GM19328 (cell line): ENCODE results near the gene SUDS3.
A peak's percentile ranks its signal among the peaks of the same experiment; 100 is the strongest.
"Not testable (repeated sequence)": the region's sequence is repeated elsewhere in the genome, so short reads cannot be mapped to it uniquely, and the experiment has no call there.

Source experiments
- ATAC-seq: cut with Tn5 transposase; IDR thresholded peaks from one replicate; pipeline ENCODE4 v1.9.1; 2021; ENCODE audit warnings: mild to moderate bottlenecking, moderate library complexity; ENCODE audit not compliant: unreplicated experiment

Gene SUDS3, protein sequence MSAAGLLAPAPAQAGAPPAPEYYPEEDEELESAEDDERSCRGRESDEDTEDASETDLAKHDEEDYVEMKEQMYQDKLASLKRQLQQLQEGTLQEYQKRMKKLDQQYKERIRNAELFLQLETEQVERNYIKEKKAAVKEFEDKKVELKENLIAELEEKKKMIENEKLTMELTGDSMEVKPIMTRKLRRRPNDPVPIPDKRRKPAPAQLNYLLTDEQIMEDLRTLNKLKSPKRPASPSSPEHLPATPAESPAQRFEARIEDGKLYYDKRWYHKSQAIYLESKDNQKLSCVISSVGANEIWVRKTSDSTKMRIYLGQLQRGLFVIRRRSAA

GRCh38 chr12:118376089-118377020 lies at the start of gene SUDS3:
SUDS3 (plus strand) TSS chr12:118376555; CDS start chr12:118376692, 137 bp downstream.
- ATAC-seq = no peak

GRCh38 chr12:118326991-118327390 lies 49.4 kb upstream of the SUDS3 start:
- ATAC-seq = no peak

- no peak for ATAC-seq
Measured at GRCh38 chr12:118327391-118327790, 49.0 kb upstream of the SUDS3 start.

GRCh38 chr12:118328486-118329330 lies 47.6 kb upstream of the SUDS3 start:
- no peak for ATAC-seq

DNA sequence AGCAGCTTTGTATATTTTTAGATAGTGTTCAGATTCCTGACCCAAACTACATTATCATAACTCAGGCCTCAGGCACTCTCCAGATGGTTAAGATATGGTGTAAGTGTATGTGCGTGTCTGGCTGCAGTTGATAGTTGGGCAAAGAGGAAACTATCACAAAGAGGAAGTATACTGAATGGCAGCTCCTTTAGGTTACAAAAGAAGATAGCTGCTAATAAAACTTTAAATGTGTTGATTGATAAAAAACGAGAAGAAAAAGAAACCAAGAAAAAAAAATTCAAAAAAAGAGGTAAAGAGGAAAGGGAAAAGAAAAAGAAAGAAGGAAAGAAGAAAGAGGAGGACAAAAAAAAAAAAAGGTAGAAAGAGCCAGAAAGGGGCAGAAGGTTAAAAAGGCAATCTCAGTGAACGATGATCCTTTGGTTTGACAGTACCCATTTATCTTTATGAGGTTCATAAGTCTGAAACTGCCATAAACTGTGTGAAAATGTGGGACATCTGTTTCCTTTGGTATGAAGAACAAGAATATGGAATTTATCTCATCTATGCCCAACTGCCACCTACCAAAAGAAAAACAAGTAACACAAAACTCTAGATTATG lies 45.8 kb upstream of the SUDS3 start:
- ATAC-seq = no peak

- no peak for ATAC-seq
Measured at GRCh38 chr12:118332511-118332910, 43.8 kb upstream of the SUDS3 start.

GRCh38 chr12:118334241-118334640 lies 42.1 kb upstream of the SUDS3 start:
- no peak for ATAC-seq

DNA sequence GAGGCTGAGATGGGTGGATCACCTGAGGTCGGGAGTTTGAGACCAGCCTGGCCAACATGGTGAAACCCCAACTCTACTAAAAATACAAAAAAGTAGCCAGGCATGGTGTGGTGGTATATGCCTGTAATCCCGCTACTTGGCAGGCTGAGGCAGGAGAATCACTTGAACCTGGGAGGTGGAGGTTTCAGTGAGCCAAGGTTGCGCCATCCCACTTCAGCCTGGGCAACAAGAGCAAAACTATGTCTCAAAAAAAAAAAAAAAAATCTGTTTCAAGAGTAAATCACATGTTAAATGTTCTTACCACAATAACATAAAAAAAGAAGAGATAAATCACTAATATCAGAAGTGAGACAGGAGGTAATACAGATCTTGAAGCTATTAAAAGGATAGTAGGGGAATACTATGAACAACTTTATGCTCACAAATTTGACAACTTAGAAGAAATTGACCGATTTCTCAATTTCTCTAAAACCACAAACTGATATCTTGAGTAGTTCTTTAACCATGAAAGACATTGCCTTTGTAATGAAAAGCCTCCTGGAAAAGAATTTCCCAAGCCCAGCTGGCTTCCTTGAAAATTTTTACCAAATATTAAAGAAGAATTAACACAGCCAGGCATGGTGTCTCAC lies 41.3 kb upstream of the SUDS3 start:
- ATAC-seq = no peak

DNA sequence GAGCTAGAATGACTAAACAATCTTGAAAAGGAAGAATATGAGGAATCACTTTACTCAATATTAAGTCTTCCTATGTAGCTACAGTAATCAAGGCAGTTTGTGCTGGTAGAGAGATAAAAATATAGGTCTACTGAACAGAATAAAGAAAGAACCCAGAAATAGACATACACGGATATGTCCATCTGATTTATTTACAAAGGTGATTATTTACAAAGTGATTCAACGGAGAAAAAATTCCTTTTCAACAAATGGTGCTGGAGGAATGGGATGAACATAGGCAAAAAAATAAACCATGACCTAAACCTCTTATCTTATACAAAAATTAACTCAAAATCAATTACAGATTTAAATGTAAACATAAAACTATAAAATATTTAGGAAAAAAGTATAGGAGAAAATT lies 40.2 kb upstream of the SUDS3 start:
- ATAC-seq = no peak

- no peak for ATAC-seq
Measured at GRCh38 chr12:118337194-118337838, 39.0 kb upstream of the SUDS3 start.

- no peak for ATAC-seq
Measured at GRCh38 chr12:118342090-118342489, 34.3 kb upstream of the SUDS3 start.

DNA sequence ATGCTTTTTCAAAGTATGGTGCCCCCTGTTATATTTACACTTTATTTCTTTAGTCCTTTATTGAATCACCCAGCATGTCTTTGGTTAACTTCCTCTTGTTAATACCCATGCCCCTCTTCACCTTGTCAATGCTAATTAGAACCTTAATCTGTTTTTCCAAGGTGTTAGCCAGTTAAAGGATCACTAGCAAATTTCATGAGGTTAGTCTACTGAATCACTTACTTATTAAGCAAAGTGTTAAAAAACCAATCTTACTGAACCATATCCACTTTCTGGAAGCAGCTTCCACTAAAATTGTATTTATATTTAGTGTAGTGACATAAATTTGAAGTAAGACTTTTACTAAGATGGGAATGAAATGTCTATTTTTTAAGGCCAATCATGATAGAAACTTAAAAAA lies 31.5 kb upstream of the SUDS3 start:
- no peak for ATAC-seq

DNA sequence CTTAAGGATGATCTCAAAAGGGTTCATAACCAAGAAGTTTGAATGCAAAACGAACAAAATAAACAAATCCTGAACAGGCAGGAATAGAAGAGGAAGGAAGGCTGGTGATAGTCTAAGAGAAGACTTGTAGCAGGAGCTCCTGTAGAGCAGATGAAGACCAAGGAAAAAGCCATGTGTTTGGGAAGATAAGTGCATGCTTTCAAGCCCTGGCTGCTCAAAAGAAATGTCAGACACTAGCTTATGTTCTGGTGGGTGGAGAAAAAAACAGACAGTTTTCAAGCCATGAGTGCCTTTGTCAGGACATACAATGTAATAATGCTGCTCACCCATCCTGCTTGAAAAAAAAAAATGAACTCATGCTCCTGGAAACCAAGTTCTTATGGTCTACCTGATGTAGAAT lies 31.0 kb upstream of the SUDS3 start:
- ATAC-seq = no peak

DNA sequence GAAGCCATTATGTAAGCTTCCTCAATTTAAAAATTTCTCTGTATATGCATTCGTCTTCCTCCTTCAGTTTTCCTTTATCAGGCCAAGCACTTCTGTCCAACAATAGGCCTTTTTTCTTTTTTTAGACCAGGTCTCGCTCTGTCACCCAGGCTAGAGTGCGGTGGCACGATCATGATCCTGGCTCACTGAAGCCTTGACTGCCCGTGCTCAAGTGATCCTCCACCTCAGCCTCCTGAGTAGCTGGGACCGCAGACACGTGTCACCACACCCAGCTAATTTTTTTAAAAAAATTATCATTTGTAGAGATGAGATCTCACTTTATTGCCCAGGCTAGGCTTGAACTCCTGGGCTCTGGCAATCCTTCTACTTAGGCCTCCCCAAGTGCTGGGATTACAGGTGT lies 29.5 kb upstream of the SUDS3 start:
- peak; percentile 67 for ATAC-seq

- no peak for ATAC-seq
Measured at GRCh38 chr12:118347916-118348315, 28.4 kb upstream of the SUDS3 start.

- no peak for ATAC-seq
Measured at GRCh38 chr12:118350908-118351559, 25.3 kb upstream of the SUDS3 start.

- no peak for ATAC-seq
Measured at GRCh38 chr12:118353721-118354120, 22.6 kb upstream of the SUDS3 start.

GRCh38 chr12:118354503-118354902 lies 21.9 kb upstream of the SUDS3 start:
- not testable (repeated sequence) for ATAC-seq

GRCh38 chr12:118354903-118355302 lies 21.5 kb upstream of the SUDS3 start:
- no peak for ATAC-seq
